ENCODE results near the gene SOX5.
"Not testable (repeated sequence)": the region's sequence is repeated elsewhere in the genome, so short reads cannot be mapped to it uniquely, and the experiment has no call there.

SOX5 gene

DNA sequence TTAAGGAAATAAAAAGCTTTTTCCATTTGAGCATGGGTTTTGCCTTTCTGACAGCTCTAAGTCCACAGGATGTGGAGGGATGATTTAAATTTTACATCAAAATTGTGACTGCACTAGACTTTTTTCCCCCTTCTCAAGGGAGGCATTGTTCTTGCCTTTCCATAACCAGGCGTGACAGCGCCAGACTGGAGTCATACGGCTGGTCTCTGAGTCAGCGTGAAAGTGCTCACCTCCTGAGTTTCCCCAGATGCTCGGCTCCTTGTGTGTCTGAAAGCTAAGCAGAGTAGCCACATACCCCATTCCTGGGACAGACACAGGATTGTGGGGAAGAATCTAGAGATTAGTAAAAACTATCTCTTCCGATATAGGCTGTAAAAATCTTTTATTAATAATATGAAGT is 43.1 kb downstream of the SOX5 start:
- DNase-seq = peak; percentile 60

DNA sequence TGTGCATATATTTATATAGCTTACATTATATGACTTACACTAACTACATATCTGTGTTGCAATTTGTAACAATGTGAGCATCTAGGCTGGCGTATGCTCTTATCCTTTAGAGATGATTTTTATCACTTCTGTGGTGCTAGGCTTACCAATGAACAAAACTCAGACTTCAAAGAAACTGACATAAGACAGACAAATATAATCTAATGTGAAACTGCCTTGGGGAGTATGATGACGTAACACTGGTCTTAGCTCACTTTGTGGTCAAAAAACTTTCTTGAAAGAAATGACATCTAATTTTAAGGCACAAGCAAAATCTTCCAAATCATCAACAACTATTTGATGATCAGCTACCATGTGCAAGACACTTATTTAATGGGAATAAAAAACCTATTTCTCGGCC is 50.0 kb downstream of the SOX5 start:
- no peak for DNase-seq

DNA sequence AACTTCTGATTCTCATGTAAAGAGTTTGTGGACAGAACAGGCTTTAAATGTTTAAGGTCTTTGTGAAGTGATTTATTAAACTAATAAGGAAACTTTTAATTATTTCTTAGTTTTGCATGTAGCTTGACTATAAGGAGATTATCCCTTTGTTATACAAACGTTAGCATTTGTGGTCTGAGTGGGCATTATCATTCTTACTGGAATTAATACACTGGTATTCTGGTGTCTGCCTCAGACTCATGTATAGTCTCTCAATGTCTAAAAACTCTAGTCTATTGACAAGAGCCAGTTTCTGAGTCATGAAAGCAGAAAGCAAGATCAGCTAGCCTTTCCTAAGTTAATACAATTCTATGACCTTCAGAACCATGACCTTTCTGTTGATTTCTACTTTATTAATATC is 51.3 kb downstream of the SOX5 start:
- no peak for DNase-seq

DNA sequence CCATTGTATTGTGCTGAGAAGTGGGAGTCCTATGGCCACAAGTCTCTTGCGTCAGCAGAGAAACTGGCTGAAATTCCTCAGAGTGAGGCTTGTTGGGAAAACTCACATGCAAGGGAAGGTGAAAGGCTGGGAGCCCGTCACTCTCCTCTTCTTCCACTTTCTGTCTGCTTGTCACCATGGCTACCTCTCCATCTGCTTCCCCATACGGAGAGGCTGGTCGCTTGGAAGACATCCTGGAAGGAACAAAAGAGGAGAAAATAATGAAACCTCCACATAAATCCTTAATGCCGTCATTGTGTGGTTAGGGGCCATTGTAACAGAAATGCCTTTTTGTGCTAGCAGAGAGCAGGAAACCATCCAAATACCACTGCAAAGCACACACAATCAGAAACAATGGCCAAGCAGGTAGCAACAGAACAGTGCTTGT is 53.7 kb downstream of the SOX5 start:
- peak; percentile 71 for DNase-seq

DNA sequence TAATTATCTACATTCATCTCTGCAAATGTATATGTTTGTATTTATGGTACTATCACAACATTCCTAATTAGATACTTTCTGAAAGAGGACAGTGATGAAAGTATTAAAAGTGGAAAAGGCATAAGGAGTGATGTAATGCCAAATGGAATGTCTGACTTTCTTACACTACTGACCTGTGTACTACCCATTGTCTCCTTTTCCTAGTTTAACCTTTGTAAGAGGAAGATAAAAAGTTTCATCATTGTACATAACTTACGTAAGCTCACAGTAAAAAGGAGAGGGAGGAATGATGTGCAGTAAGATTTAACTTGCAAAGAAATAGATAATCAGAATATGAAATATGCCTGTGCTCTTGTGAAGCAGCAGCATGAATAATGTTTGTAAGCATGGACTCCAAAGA is 55.9 kb downstream of the SOX5 start:
- no peak for DNase-seq

DNA sequence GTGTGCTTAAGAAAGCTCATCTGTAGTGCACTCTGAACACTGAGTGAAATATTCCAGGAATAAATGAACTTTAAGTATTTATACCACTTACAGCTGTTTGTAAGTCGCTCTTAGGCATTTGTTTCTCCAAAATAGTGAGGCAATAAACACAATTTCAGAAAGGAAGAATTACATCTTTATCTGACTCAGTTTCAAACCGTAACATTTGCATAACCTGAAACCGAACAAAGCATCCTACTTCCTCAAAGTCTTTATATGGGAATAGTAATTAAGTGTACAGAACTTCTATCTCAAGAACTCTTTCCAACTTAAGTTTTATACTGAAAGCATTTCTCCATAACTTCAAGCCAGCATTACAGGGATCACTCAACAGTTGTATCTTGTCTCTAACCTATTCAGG is 58.4 kb downstream of the SOX5 start:
- DNase-seq = no peak

DNA sequence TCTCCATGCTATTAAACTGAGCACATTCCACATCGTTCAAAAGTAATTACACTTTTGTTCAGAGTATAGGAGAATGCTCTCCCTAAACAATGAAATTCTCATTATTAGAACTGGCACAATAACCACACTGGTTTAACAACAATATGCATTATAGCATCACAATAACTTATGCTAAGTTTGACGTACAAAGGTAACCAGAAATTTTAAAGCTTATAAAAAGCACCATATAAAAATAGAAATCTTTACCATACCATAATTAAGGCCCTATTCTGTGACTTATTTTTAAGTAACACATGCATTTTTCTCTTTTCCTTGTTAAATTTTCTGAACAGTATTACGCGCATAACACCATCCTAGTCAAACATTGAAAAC is 60.4 kb downstream of the SOX5 start:
- DNase-seq = no peak

DNA sequence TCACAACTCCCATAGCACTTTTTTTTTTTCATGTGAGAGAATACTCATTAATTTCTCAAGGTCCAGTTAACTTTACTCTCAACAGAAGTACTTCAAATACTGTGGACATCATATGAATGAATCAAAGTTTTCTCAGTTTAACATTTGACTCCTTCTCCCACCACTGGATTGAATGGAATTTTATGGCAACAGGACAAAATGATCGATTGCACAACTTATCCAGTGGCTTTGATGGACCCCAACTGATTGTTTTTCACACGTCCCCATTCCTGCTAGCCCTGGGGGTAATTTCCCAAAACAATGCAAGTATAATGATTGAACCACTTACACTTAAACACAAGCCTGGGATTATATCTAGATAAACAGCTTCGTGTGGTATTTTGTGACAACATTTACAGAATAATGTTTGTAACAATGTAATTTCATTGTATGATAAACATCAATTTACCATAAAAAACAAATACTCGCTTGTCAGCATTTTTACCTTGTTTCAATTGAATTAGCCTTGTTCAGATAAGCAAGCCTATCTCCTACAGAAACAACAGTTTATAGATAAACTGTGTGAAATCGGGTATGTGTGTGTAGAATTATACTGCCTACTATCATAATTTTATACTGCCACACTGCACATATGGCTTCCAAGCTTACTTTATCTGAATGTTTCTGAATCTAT is 60.9 kb downstream of the SOX5 start:
- no peak for DNase-seq

DNA sequence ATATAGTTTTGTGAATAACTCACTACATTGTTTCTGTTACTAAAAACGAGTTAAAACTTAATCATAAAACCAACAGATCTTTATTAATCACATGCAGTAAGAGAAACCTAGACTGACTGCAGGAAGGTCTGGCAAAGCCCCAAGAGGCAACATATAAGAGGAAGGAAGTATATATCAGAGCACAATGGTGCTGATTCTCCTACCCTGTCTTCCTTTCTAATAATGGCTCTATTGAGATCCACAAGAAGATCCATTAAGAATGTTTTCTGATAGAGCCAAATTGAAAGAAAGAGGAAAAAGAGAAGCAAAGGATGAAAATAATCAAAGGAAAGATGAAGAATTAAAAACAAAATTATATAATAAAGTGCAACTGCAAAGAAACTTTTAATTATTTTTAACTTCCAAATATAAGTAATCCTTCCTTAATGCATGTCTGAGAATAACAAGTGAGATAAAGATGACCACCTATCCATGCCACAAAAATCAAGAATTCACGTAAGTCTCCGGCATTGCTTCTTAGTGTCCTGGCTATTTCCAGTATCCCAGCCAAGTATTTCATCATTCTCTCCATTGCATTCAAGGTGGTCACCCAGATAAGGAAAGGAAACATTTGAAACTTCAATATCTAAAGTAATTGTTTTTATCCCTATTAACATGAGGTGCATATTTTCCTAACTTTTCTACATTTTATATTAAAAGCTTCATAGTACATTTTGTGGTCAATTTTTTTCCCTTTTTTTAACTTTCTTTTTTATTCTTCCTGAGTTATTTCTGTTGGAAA is 62.2 kb downstream of the SOX5 start:
- no peak for DNase-seq

DNA sequence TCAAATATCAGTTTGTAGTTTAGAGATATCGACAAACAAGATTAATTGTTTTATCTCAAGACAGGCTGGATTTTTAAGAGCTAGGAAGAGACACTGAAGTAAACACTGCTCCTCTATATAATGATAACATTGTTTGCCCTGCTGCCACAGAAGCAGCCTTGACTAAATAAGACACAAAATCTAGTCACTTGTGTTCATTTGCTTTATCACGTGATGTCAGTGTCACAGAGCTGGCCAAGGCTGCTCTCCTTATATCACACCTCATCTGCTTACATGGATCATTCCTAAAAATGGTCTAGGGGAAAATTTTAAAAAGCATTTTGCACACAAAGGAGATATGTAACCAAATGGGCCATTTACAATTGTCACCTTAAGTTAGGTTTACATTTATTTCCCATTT is 64.1 kb downstream of the SOX5 start:
- DNase-seq = no peak

DNA sequence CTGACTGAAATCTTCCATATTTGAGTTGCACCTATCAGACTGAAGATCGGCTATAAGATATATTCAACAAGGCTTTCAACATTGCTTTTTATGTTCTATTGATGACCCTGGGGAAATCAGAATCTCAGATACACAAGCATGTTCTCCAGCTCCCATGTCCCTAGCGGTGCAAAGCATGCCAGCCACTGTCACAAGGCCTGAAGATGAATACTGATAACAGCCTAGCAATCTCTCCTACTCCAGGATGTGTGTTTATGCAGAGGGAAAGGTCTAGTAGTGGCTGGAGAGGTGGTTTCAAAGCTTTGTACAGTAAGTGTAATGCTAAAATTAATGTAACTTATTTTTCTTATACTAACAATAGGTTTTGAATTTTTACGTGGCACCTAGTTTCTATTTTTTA is 64.6 kb downstream of the SOX5 start:
- peak; percentile 13 for DNase-seq

DNA sequence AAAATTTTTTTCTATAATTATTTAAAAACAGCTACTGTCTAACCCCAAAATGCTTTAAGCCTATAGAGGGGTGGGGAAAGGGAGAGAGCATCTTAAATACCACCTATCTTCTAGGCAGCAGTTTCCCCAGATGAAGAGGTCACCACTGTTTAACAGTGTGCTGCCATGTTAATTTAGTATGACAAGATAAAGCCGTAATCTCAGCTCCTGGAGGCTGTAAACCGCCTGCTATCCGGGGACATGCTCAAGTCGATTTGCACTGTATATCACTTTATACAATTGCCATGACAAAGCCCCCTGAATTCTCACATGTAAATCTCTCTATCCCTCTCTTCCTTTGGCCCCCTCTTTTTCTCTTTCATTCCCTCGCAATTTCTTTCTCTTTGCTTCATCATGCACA is 68.5 kb downstream of the SOX5 start:
- no peak for DNase-seq

DNA sequence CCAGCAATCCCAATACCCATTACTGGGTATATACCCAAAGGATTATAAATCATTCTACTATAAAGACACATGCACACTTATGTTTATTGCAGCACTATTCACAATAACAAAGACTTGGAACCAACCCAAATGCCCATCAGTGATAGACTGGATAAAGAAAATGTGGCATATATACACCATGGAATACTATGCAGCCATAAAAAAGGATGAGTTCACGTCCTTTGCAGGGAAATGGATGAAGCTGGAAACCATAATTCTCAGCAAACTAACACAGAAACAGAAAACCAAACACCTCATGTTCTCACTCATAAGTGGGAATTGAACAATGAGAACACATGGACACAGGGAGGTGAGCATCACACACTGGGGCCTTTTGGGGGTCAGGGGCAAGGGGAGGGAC is 72.9 kb downstream of the SOX5 start:
- DNase-seq = not testable (repeated sequence)

DNA sequence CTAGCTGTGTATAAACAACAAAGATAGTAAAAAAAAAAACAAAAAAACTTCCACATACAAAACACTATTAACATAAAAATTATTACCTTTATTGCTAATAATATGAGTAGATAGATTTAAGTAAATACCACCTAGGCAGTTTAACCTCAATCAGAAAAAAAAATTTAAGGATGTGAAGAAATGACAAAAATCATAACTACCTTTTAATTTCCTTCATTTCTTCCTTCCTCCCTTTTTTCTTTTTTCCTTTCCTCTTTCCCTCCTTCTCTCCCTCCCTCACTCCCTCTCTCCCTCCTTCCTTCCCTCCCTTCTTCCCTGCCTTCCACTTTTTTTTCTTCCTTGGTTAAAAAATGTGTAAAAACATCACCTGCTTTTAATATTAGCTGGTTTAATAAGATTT is 81.7 kb downstream of the SOX5 start:
- DNase-seq = no peak

DNA sequence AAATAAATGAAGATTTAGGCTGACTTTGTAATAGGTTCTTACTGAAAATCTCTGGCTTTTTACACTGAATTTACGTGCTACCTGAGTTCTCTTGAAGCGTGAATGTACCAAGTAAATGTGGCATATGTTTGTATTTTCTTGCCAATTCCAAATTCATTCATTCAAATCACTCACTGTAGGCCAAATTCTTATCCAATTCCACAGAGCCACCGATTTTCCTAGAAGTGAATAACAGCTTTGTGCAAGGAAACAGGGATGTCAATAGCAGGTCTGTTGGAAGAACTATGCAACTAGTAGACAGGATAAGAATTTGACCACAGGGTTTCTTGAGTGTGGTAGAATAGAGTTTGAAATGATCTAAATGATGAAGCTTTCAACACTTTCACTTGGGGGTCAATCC is 86.8 kb downstream of the SOX5 start:
- DNase-seq = no peak

DNA sequence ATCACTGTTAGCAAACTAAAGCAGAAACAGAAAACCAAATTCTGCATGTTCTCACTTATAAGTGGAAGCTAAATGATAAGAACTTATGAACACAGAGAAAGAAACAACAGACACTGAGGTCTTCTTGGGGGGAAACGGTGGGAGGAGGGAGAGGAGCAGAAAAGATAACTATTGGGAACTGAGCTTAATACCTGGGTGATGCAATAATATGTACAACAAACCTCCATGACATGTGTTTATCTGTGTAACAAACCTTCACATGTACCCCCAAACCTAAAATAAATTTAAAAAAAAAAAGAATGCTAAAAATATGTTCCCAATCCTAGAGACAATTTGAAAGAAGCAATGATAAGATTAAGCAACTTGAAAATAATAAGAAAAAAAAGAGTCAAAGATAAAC is 89.5 kb downstream of the SOX5 start:
- no peak for DNase-seq

DNA sequence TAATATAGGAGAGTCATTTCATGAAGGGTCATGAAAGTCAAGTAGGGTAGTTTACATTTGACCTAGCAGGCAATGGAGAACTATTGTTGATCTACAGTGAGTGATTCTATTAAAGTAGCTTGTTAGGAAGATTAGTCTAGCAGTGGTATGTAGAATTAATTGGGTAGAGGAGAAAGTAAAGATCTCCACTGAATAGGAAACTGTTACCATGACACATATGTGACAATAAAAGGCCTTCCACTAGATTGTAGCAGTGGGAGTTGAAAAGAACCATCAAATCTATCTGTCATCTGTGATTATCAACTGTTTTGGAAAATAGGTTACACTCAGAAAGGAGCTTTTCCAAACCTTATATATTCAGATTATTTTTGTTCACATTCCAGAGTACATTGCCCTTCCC is 92.3 kb downstream of the SOX5 start:
- peak; percentile 43 for DNase-seq

DNA sequence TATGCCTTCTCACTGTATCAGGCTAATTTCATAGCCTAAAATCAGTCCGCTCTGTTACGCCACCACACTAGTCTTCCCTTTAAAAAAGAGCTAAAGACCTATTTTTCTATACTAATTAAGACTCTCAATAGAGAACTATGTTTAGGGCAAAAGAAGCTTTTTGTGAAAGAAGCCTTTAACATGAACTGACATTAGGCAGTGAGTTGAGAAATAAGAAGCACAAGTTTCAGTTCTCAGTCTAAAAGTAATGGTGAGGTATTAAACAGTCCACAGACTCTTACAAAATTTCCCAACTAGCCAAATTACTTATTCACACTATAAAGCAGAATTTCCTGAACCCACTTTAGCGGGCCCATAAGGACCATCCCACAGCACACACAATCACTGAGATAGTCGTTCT is 93.7 kb downstream of the SOX5 start:
- no peak for DNase-seq

DNA sequence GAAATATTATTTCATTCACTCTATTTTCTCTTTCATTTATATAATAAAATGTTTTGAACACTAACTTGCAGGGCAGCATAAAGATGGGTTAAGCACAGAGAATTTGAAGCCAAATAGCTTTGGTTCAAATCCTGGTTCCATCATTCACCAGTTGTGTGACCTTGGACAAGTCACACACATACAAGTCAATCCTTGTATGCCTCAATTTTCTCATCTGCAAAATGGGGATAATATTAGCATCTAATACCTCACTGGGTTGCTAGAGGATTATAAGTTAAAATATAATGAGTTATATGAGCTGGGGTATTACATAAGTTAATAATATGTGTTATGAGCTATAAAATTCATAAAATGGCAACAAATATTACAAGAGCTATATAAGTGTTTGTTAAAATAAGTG is 94.9 kb downstream of the SOX5 start:
- DNase-seq = no peak

DNA sequence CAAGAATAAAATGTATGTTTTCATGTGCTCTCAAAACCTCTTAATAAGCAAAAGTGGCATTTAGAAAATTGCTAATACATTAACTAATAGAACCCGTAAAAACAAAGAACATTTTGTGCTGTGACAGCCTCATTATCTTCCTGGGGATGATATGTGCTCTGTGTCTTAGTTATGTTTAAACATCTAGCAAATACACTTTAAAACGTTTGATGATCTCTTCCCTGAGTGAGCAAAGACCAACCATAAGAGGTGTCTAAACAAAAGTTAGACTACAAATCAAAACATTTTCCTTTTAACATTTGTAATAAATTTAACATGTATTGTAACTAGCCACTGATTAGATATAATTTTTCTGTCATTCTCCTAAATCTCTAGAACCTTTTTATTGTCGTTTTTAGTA is 95.8 kb downstream of the SOX5 start:
- no peak for DNase-seq

DNA sequence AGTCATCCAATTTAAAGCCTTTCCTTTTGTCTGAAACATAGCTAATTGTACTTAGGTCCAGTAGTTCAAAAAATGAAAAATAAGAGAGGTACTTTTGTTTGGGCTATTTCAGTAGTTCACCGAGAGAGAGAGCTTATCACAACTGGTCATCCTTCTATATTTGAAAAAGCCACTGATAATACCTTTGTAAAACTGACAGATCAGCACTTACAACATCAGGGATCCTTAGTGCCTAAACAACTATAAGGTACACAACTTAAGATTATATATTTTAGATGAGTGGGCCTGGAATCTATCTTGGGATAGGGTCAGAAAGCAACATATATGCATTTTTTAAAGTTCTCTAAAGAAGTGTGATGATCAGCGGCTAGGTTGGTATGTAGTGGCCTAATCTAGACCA is 97.9 kb downstream of the SOX5 start:
- no peak for DNase-seq

DNA sequence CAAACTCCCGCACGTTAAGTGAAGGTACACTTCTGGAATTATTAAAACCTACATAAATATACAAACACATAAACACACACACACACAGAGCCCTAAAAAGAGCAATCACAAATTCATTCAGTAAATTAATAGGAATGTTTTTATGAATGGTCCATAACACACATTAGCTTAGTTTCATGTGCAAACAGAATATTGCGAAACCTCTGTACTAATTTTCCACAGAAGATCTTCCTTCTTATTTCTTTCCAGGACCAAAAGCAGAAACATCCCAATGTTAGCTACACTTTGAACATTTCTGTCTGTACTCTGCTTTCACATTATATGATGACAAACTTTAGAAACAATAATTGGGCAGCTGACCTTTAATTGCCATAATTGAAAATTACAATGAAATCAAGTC is 101.6 kb downstream of the SOX5 start:
- DNase-seq = no peak

DNA sequence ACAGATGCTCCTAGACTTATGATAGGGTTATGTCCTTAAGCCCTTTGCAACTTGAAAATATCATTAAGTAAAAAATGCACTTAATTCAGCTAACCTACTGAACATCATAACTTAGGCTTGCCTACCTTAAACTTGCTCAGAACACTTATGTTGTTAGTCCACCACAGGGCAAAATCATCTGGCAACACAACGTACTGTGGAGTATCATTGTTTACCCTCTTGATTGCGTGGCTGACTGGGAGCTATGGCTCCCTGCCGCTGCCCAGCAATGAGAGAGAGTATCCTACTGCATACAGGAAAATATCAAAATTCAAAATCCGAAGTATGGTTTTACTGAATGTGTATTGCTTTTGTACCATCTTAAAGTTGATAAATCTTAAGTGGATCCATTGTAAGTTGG is 105.5 kb downstream of the SOX5 start:
- DNase-seq = no peak

DNA sequence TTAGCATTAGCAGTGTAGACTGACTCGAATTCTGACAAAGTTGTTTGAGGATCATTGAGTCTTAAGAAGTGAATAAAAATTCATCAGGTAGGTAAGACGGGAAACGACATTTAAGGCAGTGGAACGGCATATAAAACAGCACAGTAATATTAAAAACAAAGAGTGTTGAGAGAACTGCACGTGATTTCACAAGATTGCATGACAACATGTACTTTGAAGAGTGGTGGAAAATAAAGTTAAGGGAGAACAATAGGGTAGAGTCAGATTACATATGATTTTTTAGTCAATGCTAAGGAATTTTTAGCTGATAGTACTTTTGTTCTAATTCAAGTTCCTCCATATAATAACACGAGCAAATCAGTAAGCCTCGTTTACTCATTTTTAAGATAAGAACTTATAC is 115.4 kb downstream of the SOX5 start:
- no peak for DNase-seq

DNA sequence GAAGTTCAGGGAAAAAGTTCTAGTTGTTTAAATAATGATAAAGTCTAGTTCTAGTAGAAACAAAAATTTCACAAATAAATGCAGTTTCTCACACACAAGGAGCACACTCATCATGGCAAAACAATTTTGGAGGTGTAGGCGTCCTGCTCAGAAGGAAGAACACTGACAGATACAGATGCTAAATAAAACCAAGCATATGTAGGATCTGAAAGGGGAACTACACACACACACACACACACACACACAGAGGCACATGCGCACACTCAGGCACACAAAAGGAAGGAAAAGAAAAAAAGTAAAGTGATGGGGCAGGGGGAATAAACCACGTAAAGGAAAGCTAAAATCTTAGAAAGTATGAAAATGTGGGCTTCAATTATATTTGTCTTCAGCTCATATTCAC is 117.7 kb downstream of the SOX5 start:
- DNase-seq = no peak

Data from eye (tissue), 1 donor.